Neural crest cell (in vitro differentiated cells): Measurements from ENCODE around the gene PLA2G4F. TPM values are rescaled to one million over a fixed set of nuclear protein-coding genes. Genes with fewer than 3 reads are reported as not detected.

ENCODE experiments used
- DNase-seq: peaks from one replicate; pipeline ENCODE4 v3.0.0; 2021; ENCODE audit warnings: low read depth, mixed read lengths, low spot score
- H3K27ac Mint-ChIP-seq: one replicate; pipeline ENCODE4 v1.8.0; 2021; ENCODE audit warnings: mild to moderate bottlenecking, mixed read lengths; ENCODE audit not compliant: unreplicated experiment
- H3K27me3 Mint-ChIP-seq: 2 replicates; pipeline ENCODE4 v1.8.0; 2021; ENCODE audit warnings: low read depth, mild to moderate bottlenecking, mixed read lengths
- H3K36me3 Mint-ChIP-seq: 2 replicates; pipeline ENCODE4 v1.8.0; 2021; ENCODE audit warnings: low read depth, mild to moderate bottlenecking, mixed read lengths
- H3K4me1 Mint-ChIP-seq: 2 replicates; pipeline ENCODE4 v1.8.0; 2021; ENCODE audit warnings: mixed read lengths
- H3K4me3 Mint-ChIP-seq: one replicate; pipeline ENCODE4 v1.8.0; 2021; ENCODE audit warnings: mild to moderate bottlenecking, mixed read lengths
- H3K9me3 Mint-ChIP-seq: 2 replicates; pipeline ENCODE4 v1.8.0; 2021; ENCODE audit warnings: mixed read lengths
- CTCF ChIP-seq: fragments of 200-600 bp; sonication (generic); conservative IDR thresholded peaks from 2 replicates; pipeline ENCODE4 v1.5.0; 2021; ENCODE audit warnings: antibody characterized with exemption, mild to moderate bottlenecking
- total RNA-seq: library from RNA; stranded (reverse); gene quantifications from 2 replicates; pipeline ENCODE4 v1.2.1, GENCODE V29; 2021

Gene PLA2G4F
- total RNA-seq, 1 donor from 2014 or later, result not detected

DNA sequence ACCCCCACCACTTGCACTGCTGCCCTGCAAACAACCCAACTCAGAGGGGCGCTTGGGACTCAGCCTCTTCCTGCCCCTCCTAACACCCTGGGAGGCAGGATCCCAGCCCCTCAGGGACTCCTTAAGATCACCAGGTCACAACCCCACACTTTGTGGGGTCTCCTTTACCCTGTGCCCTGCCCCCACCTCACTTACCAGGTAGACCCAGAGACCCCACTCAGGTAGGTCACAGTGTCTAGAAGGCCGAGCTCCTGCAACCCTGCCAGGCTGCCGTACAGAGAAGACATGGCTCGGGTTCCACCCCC lies 9.1 kb downstream of the PLA2G4F start:
- no peaks in the 10 kb centered on the region for H3K36me3 Mint-ChIP-seq
- H3K4me1 Mint-ChIP-seq, result peaks cover 4% of the 10 kb centered on the region
- no peaks in the 10 kb centered on the region for H3K27me3 Mint-ChIP-seq
- DNase-seq, result no peak
- no peak overlapping the region for H3K4me3 Mint-ChIP-seq
- H3K27ac Mint-ChIP-seq, result no peak overlapping the region
- no peak for TF ChIP-seq CTCF
- no peaks in the 10 kb centered on the region for H3K9me3 Mint-ChIP-seq

DNA sequence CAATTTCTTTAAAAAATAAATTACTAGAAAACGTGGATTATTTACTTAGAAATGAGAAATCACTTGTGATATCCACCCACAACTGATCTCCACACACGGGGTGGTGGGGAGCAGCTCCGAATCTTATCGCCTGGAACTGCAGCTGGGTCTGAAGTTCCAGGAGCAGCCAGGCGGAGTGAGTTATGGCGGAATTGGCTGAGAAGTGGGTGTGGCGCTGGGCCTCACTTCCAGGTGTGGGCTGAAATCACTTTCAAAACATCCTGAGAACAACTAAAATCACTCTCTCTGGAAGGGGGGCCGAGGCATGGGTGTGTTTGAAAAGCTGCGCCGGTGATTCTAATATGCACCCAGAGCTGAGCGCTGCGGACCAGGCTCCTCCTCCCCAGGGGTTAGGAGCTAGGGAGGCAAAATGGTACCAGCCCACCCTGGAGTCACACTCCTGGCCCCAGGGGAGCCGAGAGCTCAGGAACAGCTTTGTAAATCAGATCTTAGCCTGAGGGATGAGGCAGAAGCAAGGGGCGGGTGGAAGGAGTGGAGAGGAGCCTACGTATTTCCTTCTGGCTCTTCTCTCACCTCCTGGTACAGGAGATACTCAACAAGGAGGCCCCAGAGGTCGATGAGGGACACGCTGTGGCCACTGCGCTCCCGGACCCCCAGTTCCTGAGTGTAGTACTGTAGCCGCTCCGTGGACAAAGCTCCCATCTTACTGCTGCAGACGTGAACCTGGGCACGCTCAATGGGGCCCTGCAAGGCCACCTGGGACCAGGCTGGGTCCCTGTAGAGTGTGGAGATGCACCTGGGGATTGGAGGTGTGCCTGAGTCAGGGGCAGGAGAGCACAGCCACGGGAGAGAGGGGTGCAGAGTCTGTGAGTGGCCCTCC lies 9.6 kb downstream of the PLA2G4F start:
- no peak for TF ChIP-seq CTCF
- no peaks in the 10 kb centered on the region for H3K9me3 Mint-ChIP-seq
- no peak overlapping the region for H3K27ac Mint-ChIP-seq
- DNase-seq, result no peak
- no peak overlapping the region for H3K4me3 Mint-ChIP-seq
- H3K4me1 Mint-ChIP-seq, result peaks cover 4% of the 10 kb centered on the region
- H3K36me3 Mint-ChIP-seq, result no peaks in the 10 kb centered on the region
- H3K27me3 Mint-ChIP-seq, result no peaks in the 10 kb centered on the region

DNA sequence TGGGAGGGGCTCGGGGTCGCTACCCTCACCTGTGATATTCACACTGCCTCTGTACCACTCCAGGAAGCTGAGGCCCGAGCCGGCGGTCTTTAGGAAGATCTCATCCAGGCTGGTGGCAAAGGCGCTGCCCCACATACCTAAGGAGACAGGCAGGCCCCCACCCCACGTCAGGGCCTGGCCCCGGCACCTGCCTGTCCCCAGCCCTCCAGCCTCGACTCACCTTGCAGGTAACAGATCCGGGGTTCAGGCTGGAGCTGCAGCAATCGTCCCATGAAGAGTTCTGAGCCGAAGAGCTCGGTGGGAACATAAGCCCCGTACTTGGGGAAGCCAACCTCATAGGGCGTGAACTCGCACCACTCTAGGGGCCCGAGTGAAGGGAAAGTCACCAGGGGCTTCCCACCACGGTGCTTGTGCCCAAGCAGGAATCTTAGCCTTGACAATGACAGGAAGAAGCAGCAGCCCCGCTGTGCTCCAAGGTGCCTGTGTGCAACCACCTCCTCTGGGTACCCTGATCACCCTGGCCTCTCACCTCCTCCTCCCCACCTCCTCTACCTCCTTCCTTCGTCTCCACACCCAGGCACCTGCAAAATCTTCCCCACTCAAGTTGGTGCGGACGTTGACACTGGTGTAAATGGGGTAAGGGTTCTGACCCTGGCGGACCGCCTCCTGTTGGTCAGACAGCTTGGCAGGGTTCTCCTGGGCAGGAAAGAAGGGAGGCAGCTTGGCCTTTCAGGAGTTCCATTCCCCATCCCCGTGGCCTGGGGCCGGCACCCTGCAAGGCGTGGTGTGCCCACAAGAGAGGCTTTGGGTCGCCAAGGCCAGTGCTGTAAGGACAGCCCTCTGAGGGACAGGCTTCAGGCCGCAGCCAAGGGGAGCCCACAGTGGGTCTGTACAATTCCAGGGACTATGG lies 10.6 kb downstream of the PLA2G4F start:
- Mint-ChIP-seq H3K36me3 (no peaks in the 10 kb centered on the region), H3K4me3 (no peak overlapping the region), H3K27me3 (no peaks in the 10 kb centered on the region), H3K4me1 (no peaks in the 10 kb centered on the region), H3K9me3 (no peaks in the 10 kb centered on the region), H3K27ac (no peak overlapping the region)
- no peak for TF ChIP-seq CTCF
- DNase-seq, result no peak

DNA sequence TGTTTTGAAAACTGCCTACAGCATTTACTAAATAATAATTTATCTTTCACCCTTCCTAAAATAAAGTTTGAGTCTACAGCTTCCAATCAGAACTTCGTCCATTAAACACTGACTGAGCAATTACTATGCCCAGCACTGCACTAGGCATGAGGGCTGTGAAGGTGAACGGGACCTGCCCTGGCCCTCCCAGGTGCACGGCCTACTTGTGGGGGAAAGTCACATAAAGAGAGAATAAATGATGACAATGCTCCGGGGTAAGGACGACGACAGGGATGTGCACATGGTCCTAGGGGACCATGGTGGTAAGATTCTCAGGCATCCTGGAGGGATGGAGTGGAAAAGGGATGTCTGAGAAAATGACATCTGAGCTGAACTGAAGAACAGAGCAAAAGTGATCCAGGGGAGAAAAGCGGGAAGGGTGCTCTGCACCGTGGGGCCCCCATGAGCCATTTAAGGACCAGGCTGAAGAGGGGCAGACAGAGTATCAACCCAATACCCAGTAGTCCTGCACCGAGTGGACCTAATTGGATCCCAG lies 11.5 kb downstream of the PLA2G4F start:
- Mint-ChIP-seq H3K27ac (no peak overlapping the region), H3K9me3 (no peaks in the 10 kb centered on the region), H3K4me1 (no peaks in the 10 kb centered on the region), H3K36me3 (no peaks in the 10 kb centered on the region), H3K27me3 (no peaks in the 10 kb centered on the region), H3K4me3 (no peak overlapping the region)
- no peak for DNase-seq
- no peak for TF ChIP-seq CTCF

DNA sequence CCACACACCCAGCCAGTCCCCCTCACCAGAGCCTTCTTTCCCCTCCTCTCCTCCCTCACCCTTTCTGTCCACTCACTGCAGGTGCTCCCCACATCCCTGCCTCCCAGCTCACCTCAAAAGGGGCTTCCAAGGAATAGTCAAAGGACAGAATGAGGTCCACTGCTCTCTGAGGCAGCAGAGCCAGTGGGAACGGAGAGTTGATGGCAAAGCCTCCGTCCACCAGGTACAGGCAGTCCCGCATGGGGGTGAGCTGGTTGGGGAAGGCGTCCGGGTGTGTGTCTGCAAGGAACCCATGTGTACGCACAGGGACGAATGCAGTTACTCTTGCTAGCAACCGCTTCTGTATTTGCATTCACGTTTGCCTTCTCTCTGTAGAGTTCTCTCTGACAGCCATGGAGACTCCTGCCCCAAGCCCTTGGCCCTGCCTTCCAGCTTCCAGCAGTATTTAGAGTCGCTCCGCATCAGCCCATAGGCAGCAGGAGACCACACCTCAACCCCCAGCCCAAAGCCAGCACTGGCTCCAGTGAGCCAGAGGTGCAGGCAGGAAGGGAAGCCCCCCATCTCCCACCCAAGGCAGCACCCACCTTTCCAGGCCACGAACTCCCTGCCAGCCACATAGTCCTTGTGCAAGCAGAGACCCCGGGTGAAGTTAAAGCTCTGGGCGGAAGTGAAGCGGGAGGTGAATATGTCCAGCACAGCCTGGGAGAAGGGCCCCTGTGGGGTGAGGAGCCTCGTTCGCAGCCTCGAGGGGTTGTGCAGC lies 12.4 kb downstream of the PLA2G4F start:
- Mint-ChIP-seq H3K4me3 (no peak overlapping the region), H3K36me3 (no peaks in the 10 kb centered on the region), H3K27ac (no peak overlapping the region), H3K9me3 (no peaks in the 10 kb centered on the region), H3K27me3 (no peaks in the 10 kb centered on the region), H3K4me1 (no peaks in the 10 kb centered on the region)
- TF ChIP-seq CTCF, result no peak
- DNase-seq, result no peak
